IMR-90 (cell line): Measurements from ENCODE around the gene NPAS3. TPM values are rescaled to one million over a fixed set of nuclear protein-coding genes. Genes with fewer than 3 reads are reported as not detected.

Source experiments
- ATAC-seq: fragments of 200-7000 bp; cut with Tn5 transposase; 2 replicates; pipeline ENCODE4 v1.9.1; 2020; ENCODE audit warnings: low read depth, mild to moderate bottlenecking, moderate library complexity
- BruUV-seq: library from RNA; stranded (reverse); fragments of 400-500 nt; replicated peaks from 2 replicates; lab custom pipeline; 2021; lab: Mats Ljungman, UMichigan
- CTCF ChIA-PET: fragments of 300-600 bp; formaldehyde crosslinking; extraction: SDS; loops from one replicate; lab custom pipeline; 2021; ENCODE audit warnings: antibody characterized with exemption; lab: Yijun Ruan, JAX
- POLR2A ChIA-PET: fragments of 300-600 bp; sonication (Branson Sonifier 250); formaldehyde crosslinking; loops from one replicate; lab custom pipeline; 2022; ENCODE audit warnings: antibody characterized with exemption; ENCODE audit not compliant: unreplicated experiment; lab: Charles Lee
- DNase-seq: peaks from one replicate; pipeline ENCODE4 v3.0.0; 2013
- H2AFZ ChIP-seq: replicated peaks from 2 replicates; pipeline ENCODE3; 2013; ENCODE audit warnings: low read length, mild to moderate bottlenecking; ENCODE audit not compliant: poor library complexity
- H2AK5ac ChIP-seq: 2 replicates; pipeline ENCODE4 v1.6.1; 2013; ENCODE audit warnings: low read depth, low read length, inconsistent platforms
- H2AK9ac ChIP-seq: replicated peaks from 2 replicates; pipeline ENCODE3; 2013; ENCODE audit warnings: mild to moderate bottlenecking, low read depth, low read length, moderate library complexity; ENCODE audit not compliant: poor library complexity
- H2BK120ac ChIP-seq: 2 replicates; pipeline ENCODE4 v1.6.1; 2013; ENCODE audit warnings: low read depth, low read length, inconsistent platforms
- H2BK15ac ChIP-seq: 3 replicates; pipeline ENCODE4 v1.6.1; 2013; ENCODE audit warnings: low read depth, low read length, inconsistent platforms
- H2BK20ac ChIP-seq: 2 replicates; pipeline ENCODE4 v1.6.1; 2013; ENCODE audit warnings: low read depth, mild to moderate bottlenecking, inconsistent platforms, low read length, moderate library complexity
- H2BK5ac ChIP-seq: 2 replicates; pipeline ENCODE4 v1.6.1; 2013; ENCODE audit warnings: mild to moderate bottlenecking, low read depth, low read length, inconsistent platforms; ENCODE audit not compliant: poor library complexity, severe bottlenecking
- H3K14ac ChIP-seq: replicated peaks from 2 replicates; pipeline ENCODE4 v1.6.1; 2013; ENCODE audit warnings: low read depth, low read length, inconsistent platforms
- H3K18ac ChIP-seq: 2 replicates; pipeline ENCODE4 v1.6.1; 2013; ENCODE audit warnings: low read depth, low read length, control low read depth
- H3K23ac ChIP-seq: 2 replicates; pipeline ENCODE4 v1.6.1; 2013; ENCODE audit warnings: low read depth, low read length, inconsistent platforms
- H3K27ac ChIP-seq: 2 replicates; pipeline ENCODE4 v1.5.1; 2013; ENCODE audit warnings: mild to moderate bottlenecking, control low read depth, low read length; ENCODE audit not compliant: insufficient read depth
- H3K27me3 ChIP-seq: 2 replicates; pipeline ENCODE4 v1.6.1; 2013; ENCODE audit warnings: low read length; ENCODE audit not compliant: control insufficient read depth, insufficient read depth
- H3K36me3 ChIP-seq: 2 replicates; pipeline ENCODE4 v1.6.1; 2013; ENCODE audit warnings: low read length, mixed read lengths; ENCODE audit not compliant: control insufficient read depth, insufficient read depth
- H3K4ac ChIP-seq: 2 replicates; pipeline ENCODE4 v1.6.1; 2013; ENCODE audit warnings: low read depth, low read length, inconsistent platforms
- H3K4me1 ChIP-seq: 2 replicates; pipeline ENCODE4 v1.6.1; 2013; ENCODE audit warnings: low read length, mixed read lengths; ENCODE audit not compliant: control insufficient read depth, insufficient read depth
- H3K4me2 ChIP-seq: 2 replicates; pipeline ENCODE4 v1.6.1; 2013; ENCODE audit warnings: low read depth, mild to moderate bottlenecking, control low read depth, low read length, moderate library complexity
- H3K4me3 ChIP-seq: 2 replicates; pipeline ENCODE4 v1.5.1; 2013; ENCODE audit warnings: low read depth, mild to moderate bottlenecking, control low read depth, low read length, moderate library complexity; ENCODE audit not compliant: insufficient read depth
- H3K56ac ChIP-seq: 2 replicates; pipeline ENCODE4 v1.6.1; 2013; ENCODE audit warnings: low read length, inconsistent platforms; ENCODE audit not compliant: insufficient read depth; ENCODE audit errors: extremely low read depth
- H3K79me1 ChIP-seq, 2 experiments: 2 replicates each; pipeline ENCODE4 v1.6.1; 2013; ENCODE audit warnings: low read length in 2 of 2, inconsistent platforms in 1 of 2, low read depth in 1 of 2
- H3K9ac ChIP-seq: 2 replicates; pipeline ENCODE4 v1.6.1; 2013; ENCODE audit warnings: low read depth, low read length, control low read depth
- H3K9me1 ChIP-seq: 2 replicates; pipeline ENCODE4 v1.6.1; 2013; ENCODE audit warnings: low read length, inconsistent platforms; ENCODE audit not compliant: insufficient read depth
- H3K9me3 ChIP-seq: 2 replicates; pipeline ENCODE4 v1.6.1; 2013; ENCODE audit warnings: low read length; ENCODE audit not compliant: control insufficient read depth, insufficient read depth
- H4K20me1 ChIP-seq: 2 replicates; pipeline ENCODE4 v1.6.1; 2013; ENCODE audit warnings: low read length, inconsistent platforms; ENCODE audit not compliant: insufficient read depth
- H4K5ac ChIP-seq: 2 replicates; pipeline ENCODE4 v1.6.1; 2013; ENCODE audit warnings: mild to moderate bottlenecking, low read depth, low read length, control low read depth
- H4K8ac ChIP-seq, 2 experiments: 2 replicates each; pipeline ENCODE4 v1.6.1; 2013; ENCODE audit warnings: low read depth in 2 of 2, low read length in 2 of 2, control low read depth in 1 of 2, inconsistent platforms in 1 of 2
- H4K91ac ChIP-seq: 2 replicates; pipeline ENCODE4 v1.6.1; 2013; ENCODE audit warnings: low read depth, low read length, inconsistent platforms; ENCODE audit not compliant: insufficient read depth
- CEBPB ChIP-seq: IDR thresholded peaks from 2 replicates; pipeline ENCODE4 v1.6.1; 2012; ENCODE audit warnings: low read depth, low read length, improper control_type of control experiment
- SMC3 ChIP-seq: fragments of 150-350 bp; IDR thresholded peaks from 2 replicates; pipeline ENCODE4 v1.6.1; 2016; ENCODE audit warnings: low read depth, mild to moderate bottlenecking, antibody characterized with exemption, low read length, moderate library complexity
- WGBS, 2 experiments: methylation state at CpG; one replicate each; pipeline versions ENCODE4 v1.1.5 to v1.1.7; 2013; ENCODE audit warnings: missing lambda C conversion rate in 2 of 2; ENCODE audit not compliant: insufficient read length in 1 of 2; ENCODE audit errors: extremely low coverage in 2 of 2; 5-methylcytosine and 5-hydroxymethylcytosine counted together
- dilution Hi-C: fragments of 300-500 bp; cut with HindIII; formaldehyde crosslinking; loops from one replicate; pipeline ENCODE4 v1.14.3; 2018; ENCODE audit warnings: low sequenced_read_pairs; ENCODE audit not compliant: unreplicated experiment
- in situ Hi-C: fragments of 300-500 bp; cut with MboI; formaldehyde crosslinking; loops from 3 replicates; pipeline ENCODE4 v1.14.3; 2019; ENCODE audit warnings: low sequenced_read_pairs, inconsistent platforms, mixed read lengths
- intact Hi-C: fragments of 100-400 bp; cut with micrococcal nuclease; formaldehyde crosslinking; loops from 2 replicates; pipeline ENCODE4 v1.10.0; 2022
- polyA plus RNA-seq, 3 experiments: library from polyadenylated mRNA; depleted of rRNA; stranded (reverse); fragments of >200 nt; gene quantifications; 2 replicates each; pipeline ENCODE4 v1.2.3, GENCODE V29; 2012; ENCODE audit warnings: low replicate concordance in 1 of 3
- total RNA-seq: library from RNA; depleted of rRNA; stranded (reverse); fragments of >200 nt; gene quantifications from 2 replicates; pipeline ENCODE4 v1.2.3, GENCODE V29; 2012

Gene NPAS3
- total and polyA plus RNA-seq, 2 of the 4 experiments (the other 2 are of a cell fraction) = not detected

- no CpG with 5 or more reads among the region's 1 CpG for WGBS, 2 experiments
- H3K27me3 ChIP-seq = no peaks in the 10 kb centered on the region
- H3K4ac ChIP-seq = no peak overlapping the region
- TF ChIP-seq CEBPB (no peak), SMC3 (no peak)
- no peak overlapping the region for H2BK15ac ChIP-seq
- H3K56ac ChIP-seq = no peak overlapping the region
- no peak overlapping the region for H2AK9ac ChIP-seq
- no peak overlapping the region for H3K4me2 ChIP-seq
- intact Hi-C loops = no loop called here
- no peaks in the 10 kb centered on the region for H3K9me1 ChIP-seq
- H3K27ac ChIP-seq = no peak overlapping the region
- H4K8ac ChIP-seq = no peak overlapping the region
- H3K36me3 ChIP-seq = no peaks in the 10 kb centered on the region
- dilution Hi-C loops = no loop called here
- H3K23ac ChIP-seq = no peak overlapping the region
- H2AK5ac ChIP-seq = no peak overlapping the region
- H4K91ac ChIP-seq = no peak overlapping the region
- H2AFZ ChIP-seq = no peak overlapping the region
- no peaks in the 10 kb centered on the region for H3K9me3 ChIP-seq
- H2BK20ac ChIP-seq = no peak overlapping the region
- POLR2A ChIA-PET = no interaction called here
- no peak overlapping the region for H3K14ac ChIP-seq
- H2BK120ac ChIP-seq = no peak overlapping the region
- no peak overlapping the region for H3K18ac ChIP-seq
- BruUV-seq = no TSS peak
- no peak overlapping the region for H3K4me3 ChIP-seq
- CTCF ChIA-PET = no interaction called here
- H3K9ac ChIP-seq = no peak overlapping the region
- H4K5ac ChIP-seq = no peak overlapping the region
- DNase-seq (no peak), ATAC-seq (no peak)
- H2BK5ac ChIP-seq = no peak overlapping the region
- no peaks in the 10 kb centered on the region for H4K20me1 ChIP-seq
- no peaks in the 10 kb centered on the region for H3K79me1 ChIP-seq
- in situ Hi-C loops = no loop called here
- no peaks in the 10 kb centered on the region for H3K4me1 ChIP-seq
Observed at GRCh38 chr14:33370426-33370825, 431.7 kb downstream of the NPAS3 start.
